RPMI7951 (cell line): Measurements from ENCODE around the gene CENPVL2. TPM values are rescaled to one million over a fixed set of nuclear protein-coding genes. Genes with fewer than 3 reads are reported as not detected.
"Not testable (repeated sequence)": the region's sequence is repeated elsewhere in the genome, so short reads cannot be mapped to it uniquely, and the experiment has no call there.

Source experiments
- DNase-seq: peaks from one replicate; pipeline ENCODE4 v3.0.0-alpha.2; 2012; ENCODE audit warnings: low read depth
- total RNA-seq: library from RNA; depleted of rRNA; stranded (reverse); fragments of >200 nt; shearing (Covaris generic); gene quantifications from 2 replicates; pipeline ENCODE4 v1.2.3, GENCODE V29; 2014; rRNA removed

The CENPVL2 gene
- total RNA-seq = not detected in 2 replicates

DNA sequence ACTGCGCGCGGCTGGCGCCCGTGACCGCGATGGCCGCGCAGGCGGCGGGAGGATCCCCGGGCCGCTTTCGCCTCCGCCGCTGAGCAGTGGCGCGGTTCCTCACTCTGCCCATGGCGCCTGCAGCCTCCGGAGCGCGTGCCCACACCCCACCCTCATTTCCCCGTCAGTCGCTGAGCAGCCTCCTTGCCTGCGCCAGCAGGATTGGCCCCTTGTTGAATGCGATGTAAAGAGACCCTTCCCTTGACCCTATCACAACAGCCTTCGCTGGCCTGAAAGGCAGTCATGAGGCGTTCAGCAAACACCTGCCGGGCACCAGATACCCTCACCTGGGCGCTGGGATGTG lies at the start of gene CENPVL2:
TSS of gene CENPVL2 (minus strand) at position 112 of the 343 bp plus-strand sequence. CDS start at position 112, 0 bp downstream.
- DNase-seq = not testable (repeated sequence)

DNA sequence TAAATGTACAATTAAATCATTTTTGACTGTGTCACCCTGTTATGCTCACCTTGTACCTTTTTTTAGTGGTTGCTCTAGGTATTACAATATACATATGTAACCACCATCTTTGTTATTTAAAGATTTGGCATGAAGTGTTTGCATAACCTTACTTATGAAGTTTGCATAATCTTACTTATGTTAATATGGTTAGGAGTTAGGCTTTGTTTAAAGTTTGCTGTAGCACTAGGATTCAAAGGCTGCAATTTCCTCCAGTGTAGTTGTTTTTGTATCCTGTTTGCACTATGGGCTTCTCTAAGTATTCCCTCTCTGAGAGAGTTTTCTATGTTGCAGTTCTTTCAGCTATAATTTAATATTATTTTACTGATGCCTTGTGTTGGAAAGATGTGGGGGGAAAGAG lies 45.6 kb upstream of the CENPVL2 start:
- no peak for DNase-seq

DNA sequence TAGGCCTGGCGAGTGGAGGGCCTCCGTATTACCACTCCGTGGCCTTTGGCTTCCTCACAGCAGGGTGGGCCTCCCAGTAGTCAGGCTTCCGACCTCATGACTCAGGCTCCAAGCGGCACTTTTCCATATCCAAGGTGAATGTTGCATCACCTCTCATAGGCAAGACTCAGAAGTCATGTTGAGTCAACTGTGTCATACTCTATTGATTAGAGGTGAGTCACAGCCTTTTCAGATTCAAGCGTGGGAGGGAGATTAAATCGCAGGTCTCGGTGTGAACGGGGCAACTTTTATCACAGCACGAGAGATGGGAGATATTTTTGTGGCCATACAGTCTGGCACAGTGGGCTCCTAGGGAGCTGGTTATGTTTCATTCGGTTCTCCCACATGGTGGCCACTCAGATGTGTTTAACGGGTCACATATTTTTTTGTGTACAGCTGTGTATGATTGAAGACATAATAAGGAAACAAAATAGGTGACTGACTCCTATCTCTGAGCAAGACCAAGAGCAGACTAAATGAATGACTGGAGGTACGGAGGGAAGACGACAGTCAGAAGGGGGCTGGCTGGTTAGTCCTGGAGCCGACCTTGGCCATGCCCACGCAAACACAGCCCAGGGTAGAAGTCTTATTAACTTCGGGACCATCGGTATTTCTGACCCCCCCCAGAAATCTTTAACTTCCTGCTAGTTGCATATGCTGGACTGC lies 30.5 kb upstream of the CENPVL2 start:
- not testable (repeated sequence) for DNase-seq

DNA sequence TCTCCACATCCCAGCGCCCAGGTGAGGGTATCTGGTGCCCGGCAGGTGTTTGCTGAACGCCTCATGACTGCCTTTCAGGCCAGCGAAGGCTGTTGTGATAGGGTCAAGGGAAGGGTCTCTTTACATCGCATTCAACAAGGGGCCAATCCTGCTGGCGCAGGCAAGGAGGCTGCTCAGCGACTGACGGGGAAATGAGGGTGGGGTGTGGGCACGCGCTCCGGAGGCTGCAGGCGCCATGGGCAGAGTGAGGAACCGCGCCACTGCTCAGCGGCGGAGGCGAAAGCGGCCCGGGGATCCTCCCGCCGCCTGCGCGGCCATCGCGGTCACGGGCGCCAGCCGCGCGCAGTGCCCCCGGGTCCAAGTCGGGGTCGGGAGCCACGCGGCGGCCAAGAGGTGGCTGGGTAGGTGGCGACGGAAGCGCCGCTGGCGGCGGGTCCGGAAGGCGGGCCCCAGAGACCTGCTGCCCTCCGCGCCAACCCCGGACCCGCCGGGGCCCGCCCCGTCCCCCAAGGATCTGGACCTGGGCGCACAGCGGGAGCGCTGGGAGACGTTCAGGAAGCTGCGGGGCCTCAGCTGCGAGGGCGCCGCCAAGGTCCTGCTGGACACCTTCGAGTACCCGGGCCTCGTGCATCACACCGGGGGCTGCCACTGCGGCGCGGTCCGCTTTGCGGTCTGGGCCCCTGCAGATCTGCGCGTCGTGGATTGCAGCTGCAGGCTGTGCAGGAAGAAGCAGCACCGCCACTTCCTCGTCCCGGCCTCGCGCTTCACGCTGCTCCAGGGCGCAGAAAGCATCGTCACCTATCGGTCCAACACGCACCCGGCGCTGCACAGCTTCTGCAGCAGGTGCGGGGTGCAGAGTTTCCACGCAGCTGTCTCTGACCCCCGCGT lies 27.9 kb upstream of the CENPVL2 start, which contains the start of gene CENPVL1:
TSS of gene CENPVL1 (plus strand) at position 236 of the 888 bp plus-strand sequence. CDS start at position 236, 0 bp downstream.
- DNase-seq = not testable (repeated sequence)

DNA sequence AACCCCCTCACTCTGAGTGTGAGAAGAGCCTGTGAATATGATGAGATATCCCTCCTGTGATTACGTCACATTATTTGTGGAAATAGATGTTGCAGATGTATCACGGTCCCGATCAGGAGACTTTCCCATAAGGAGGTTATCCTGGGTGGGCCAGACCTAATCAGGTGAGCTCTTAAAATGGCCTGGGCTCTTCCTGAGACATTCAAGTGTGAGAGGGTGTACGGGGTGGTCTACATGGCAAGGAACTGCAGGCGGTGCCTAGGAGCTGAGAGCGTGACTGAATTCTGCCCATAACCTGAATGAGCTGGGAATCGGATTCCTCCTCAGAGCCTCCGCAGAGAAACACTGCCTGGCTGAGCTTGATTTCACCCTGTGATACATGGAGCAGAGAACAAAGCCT lies 14.8 kb upstream of the CENPVL2 start:
- no peak for DNase-seq

DNA sequence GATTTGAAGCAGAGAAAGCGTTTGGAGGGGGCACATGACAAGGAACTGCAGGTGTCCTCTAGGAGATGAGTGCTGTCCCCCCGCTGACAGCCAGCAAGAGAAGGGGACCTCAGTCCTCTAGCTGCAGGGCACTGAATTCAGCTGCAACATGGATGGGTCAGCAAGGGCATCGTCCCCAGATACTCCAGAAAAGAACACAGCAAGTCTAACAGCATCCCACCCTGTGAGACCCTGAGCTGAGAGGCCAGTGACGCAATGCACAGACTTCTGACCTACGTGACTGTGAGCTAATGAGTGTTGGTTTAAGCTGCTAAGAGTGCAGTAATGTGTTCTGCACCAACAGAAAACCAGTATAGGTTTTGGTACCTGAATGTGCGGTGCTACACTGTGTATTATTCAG lies 11.6 kb upstream of the CENPVL2 start:
- DNase-seq = no peak

DNA sequence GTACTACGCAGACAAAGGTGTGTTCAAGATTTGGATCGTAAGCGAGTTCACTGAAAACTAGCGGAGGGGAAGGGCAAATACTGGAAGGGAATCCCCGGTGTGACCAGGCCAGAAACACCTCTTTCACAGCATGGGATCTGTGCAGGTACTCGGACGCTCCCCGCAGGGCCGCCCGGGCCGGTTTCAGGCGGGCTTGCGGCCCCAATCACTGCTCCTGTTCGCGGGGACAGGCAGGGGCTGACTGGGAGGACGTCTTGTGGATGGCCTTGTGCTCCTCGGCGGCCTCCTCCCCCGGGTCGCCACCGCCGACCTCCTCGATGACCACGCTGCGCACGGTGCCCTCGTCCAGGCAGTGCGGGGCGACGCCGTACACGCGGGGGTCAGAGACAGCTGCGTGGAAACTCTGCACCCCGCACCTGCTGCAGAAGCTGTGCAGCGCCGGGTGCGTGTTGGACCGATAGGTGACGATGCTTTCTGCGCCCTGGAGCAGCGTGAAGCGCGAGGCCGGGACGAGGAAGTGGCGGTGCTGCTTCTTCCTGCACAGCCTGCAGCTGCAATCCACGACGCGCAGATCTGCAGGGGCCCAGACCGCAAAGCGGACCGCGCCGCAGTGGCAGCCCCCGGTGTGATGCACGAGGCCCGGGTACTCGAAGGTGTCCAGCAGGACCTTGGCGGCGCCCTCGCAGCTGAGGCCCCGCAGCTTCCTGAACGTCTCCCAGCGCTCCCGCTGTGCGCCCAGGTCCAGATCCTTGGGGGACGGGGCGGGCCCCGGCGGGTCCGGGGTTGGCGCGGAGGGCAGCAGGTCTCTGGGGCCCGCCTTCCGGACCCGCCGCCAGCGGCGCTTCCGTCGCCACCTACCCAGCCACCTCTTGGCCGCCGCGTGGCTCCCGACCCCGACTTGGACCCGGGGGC lies 567 bp downstream of the CENPVL2 start:
- DNase-seq = not testable (repeated sequence)

DNA sequence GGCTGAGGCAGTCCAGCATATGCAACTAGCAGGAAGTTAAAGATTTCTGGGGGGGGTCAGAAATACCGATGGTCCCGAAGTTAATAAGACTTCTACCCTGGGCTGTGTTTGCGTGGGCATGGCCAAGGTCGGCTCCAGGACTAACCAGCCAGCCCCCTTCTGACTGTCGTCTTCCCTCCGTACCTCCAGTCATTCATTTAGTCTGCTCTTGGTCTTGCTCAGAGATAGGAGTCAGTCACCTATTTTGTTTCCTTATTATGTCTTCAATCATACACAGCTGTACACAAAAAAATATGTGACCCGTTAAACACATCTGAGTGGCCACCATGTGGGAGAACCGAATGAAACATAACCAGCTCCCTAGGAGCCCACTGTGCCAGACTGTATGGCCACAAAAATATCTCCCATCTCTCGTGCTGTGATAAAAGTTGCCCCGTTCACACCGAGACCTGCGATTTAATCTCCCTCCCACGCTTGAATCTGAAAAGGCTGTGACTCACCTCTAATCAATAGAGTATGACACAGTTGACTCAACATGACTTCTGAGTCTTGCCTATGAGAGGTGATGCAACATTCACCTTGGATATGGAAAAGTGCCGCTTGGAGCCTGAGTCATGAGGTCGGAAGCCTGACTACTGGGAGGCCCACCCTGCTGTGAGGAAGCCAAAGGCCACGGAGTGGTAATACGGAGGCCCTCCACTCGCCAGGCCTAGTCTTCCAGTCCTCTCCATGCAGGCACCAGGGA lies 2.8 kb downstream of the CENPVL2 start:
- DNase-seq = not testable (repeated sequence)

DNA sequence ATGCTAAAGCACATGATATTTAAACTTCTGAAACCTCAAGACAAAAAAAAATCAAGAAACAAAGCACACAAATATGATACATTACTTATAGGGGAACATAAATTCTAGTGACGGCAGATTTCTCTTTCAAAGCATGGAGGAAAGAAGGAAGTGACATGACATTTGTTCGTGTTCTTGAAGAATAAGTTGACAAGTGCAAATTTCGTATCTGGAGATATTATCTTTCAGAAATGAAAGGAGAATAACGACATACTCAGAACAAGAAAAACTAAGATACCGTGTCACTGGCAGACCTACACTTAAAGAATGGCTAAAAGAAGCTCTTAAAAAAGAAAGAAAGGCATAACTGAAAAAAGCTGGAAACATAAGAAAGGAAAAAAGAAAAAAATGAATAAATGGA lies 16.6 kb downstream of the CENPVL2 start:
- no peak for DNase-seq

DNA sequence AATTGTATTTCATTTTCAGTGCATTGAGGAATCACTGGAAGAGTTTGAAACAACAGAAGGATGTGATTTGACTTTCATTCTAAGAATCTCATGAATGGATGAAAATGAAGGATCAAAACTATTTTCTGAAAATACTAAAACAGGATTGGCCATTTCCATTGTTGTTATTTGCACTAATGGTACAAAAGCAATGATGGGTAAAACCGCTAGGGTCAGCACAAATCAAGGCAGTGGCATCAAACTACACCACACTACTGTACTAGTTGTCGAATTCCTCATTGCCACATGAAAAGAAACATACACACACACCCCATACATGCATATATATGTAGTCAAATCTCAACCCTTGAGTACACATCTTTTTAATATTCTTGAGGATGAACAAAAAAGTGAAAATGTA lies 39.3 kb downstream of the CENPVL2 start:
- DNase-seq = no peak

DNA sequence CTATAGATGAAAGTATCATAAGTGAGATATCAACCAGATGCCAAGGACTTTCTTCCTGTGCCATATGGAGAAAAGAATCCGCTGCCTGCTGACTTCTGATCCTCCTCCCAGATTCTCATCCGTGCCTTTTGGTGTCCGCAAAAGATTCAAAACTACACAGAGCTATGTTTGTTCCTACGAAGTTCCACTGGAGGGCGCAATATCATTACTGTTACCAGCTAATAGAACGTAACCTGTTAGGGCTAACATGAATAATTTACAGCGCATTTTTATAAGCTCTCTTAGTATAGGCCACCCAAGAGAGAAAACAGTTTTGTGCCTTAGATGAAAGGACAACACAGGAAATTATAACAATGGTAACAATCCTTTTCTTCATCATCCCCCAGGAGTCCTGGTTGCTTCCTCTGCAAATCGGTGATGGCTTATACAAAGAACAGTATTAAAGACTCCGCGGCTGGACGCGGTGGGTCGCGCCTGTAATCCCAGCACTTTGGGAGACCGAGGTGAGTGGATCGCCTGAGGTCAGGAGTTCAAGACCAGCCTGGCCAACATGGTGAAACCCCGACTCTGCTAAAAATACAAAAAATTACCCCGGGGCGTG lies 41.1 kb downstream of the CENPVL2 start:
- peak; percentile 48 for DNase-seq

DNA sequence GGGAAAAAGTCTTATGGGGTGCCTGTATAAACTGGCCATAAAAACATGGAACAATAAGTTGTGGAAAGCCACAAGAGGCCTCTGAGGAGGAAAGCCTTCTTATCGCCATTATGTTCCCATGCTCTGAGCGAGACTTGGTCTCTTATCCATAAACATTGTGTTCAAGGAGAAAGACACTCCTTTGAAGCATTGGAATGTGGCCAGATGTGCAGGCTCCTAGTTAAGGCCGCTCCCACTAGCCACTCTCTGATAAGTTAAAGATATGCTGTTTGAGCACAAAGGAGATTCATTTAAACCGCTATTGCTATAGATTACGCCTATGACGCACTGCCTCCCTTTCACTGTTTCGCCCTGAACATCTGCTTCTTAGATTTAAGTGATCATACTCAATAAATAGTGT lies 46.1 kb downstream of the CENPVL2 start:
- DNase-seq = not testable (repeated sequence)

Other genes with a start within 250 kb of the CENPVL2 start
- gene NUDT11, start 186.2 kb downstream of the CENPVL2 start, total RNA-seq = 10.0 and 10.2 TPM in 2 replicates
- gene CENPVL3, start 63.9 kb downstream of the CENPVL2 start, total RNA-seq = not detected in 2 replicates
- gene CENPVL1, start 27.7 kb upstream of the CENPVL2 start, total RNA-seq = not detected in 2 replicates
- gene GSPT2, start 60.6 kb upstream of the CENPVL2 start, total RNA-seq = 7.3 and 11.3 TPM in 2 replicates
- 180 and 245 TPM in 2 replicates for gene MAGED1, start 210.8 kb upstream of the CENPVL2 start, total RNA-seq